IMR-90 (cell line): ENCODE measurements around the gene PRPF40A. TPM values are rescaled to one million over a fixed set of nuclear protein-coding genes. Genes with fewer than 3 reads are reported as not detected.

Experiments
- ATAC-seq: fragments of 200-7000 bp; cut with Tn5 transposase; 2 replicates; pipeline ENCODE4 v1.9.1; 2020; ENCODE audit warnings: low read depth, mild to moderate bottlenecking, moderate library complexity
- BruUV-seq: library from RNA; stranded (reverse); fragments of 400-500 nt; replicated peaks from 2 replicates; lab custom pipeline; 2021; lab: Mats Ljungman, UMichigan
- CTCF ChIA-PET: fragments of 300-600 bp; formaldehyde crosslinking; extraction: SDS; loops from one replicate; lab custom pipeline; 2021; ENCODE audit warnings: antibody characterized with exemption; lab: Yijun Ruan, JAX
- POLR2A ChIA-PET: fragments of 300-600 bp; sonication (Branson Sonifier 250); formaldehyde crosslinking; loops from one replicate; lab custom pipeline; 2022; ENCODE audit warnings: antibody characterized with exemption; ENCODE audit not compliant: unreplicated experiment; lab: Charles Lee
- DNase-seq: peaks from one replicate; pipeline ENCODE4 v3.0.0; 2013
- H2AFZ ChIP-seq: replicated peaks from 2 replicates; pipeline ENCODE3; 2013; ENCODE audit warnings: low read length, mild to moderate bottlenecking; ENCODE audit not compliant: poor library complexity
- H2AK5ac ChIP-seq: 2 replicates; pipeline ENCODE4 v1.6.1; 2013; ENCODE audit warnings: low read depth, low read length, inconsistent platforms
- H2AK9ac ChIP-seq: replicated peaks from 2 replicates; pipeline ENCODE3; 2013; ENCODE audit warnings: mild to moderate bottlenecking, low read depth, low read length, moderate library complexity; ENCODE audit not compliant: poor library complexity
- H2BK120ac ChIP-seq: 2 replicates; pipeline ENCODE4 v1.6.1; 2013; ENCODE audit warnings: low read depth, low read length, inconsistent platforms
- H2BK15ac ChIP-seq: 3 replicates; pipeline ENCODE4 v1.6.1; 2013; ENCODE audit warnings: low read depth, low read length, inconsistent platforms
- H2BK20ac ChIP-seq: 2 replicates; pipeline ENCODE4 v1.6.1; 2013; ENCODE audit warnings: low read depth, mild to moderate bottlenecking, inconsistent platforms, low read length, moderate library complexity
- H2BK5ac ChIP-seq: 2 replicates; pipeline ENCODE4 v1.6.1; 2013; ENCODE audit warnings: mild to moderate bottlenecking, low read depth, low read length, inconsistent platforms; ENCODE audit not compliant: poor library complexity, severe bottlenecking
- H3K14ac ChIP-seq: replicated peaks from 2 replicates; pipeline ENCODE4 v1.6.1; 2013; ENCODE audit warnings: low read depth, low read length, inconsistent platforms
- H3K18ac ChIP-seq: 2 replicates; pipeline ENCODE4 v1.6.1; 2013; ENCODE audit warnings: low read depth, low read length, control low read depth
- H3K23ac ChIP-seq: 2 replicates; pipeline ENCODE4 v1.6.1; 2013; ENCODE audit warnings: low read depth, low read length, inconsistent platforms
- H3K27ac ChIP-seq: 2 replicates; pipeline ENCODE4 v1.5.1; 2013; ENCODE audit warnings: mild to moderate bottlenecking, control low read depth, low read length; ENCODE audit not compliant: insufficient read depth
- H3K27me3 ChIP-seq: 2 replicates; pipeline ENCODE4 v1.6.1; 2013; ENCODE audit warnings: low read length; ENCODE audit not compliant: control insufficient read depth, insufficient read depth
- H3K36me3 ChIP-seq: 2 replicates; pipeline ENCODE4 v1.6.1; 2013; ENCODE audit warnings: low read length, mixed read lengths; ENCODE audit not compliant: control insufficient read depth, insufficient read depth
- H3K4ac ChIP-seq: 2 replicates; pipeline ENCODE4 v1.6.1; 2013; ENCODE audit warnings: low read depth, low read length, inconsistent platforms
- H3K4me1 ChIP-seq: 2 replicates; pipeline ENCODE4 v1.6.1; 2013; ENCODE audit warnings: low read length, mixed read lengths; ENCODE audit not compliant: control insufficient read depth, insufficient read depth
- H3K4me2 ChIP-seq: 2 replicates; pipeline ENCODE4 v1.6.1; 2013; ENCODE audit warnings: low read depth, mild to moderate bottlenecking, control low read depth, low read length, moderate library complexity
- H3K4me3 ChIP-seq: 2 replicates; pipeline ENCODE4 v1.5.1; 2013; ENCODE audit warnings: low read depth, mild to moderate bottlenecking, control low read depth, low read length, moderate library complexity; ENCODE audit not compliant: insufficient read depth
- H3K56ac ChIP-seq: 2 replicates; pipeline ENCODE4 v1.6.1; 2013; ENCODE audit warnings: low read length, inconsistent platforms; ENCODE audit not compliant: insufficient read depth; ENCODE audit errors: extremely low read depth
- H3K79me1 ChIP-seq, 2 experiments: 2 replicates each; pipeline ENCODE4 v1.6.1; 2013; ENCODE audit warnings: low read length in 2 of 2, inconsistent platforms in 1 of 2, low read depth in 1 of 2
- H3K9ac ChIP-seq: 2 replicates; pipeline ENCODE4 v1.6.1; 2013; ENCODE audit warnings: low read depth, low read length, control low read depth
- H3K9me1 ChIP-seq: 2 replicates; pipeline ENCODE4 v1.6.1; 2013; ENCODE audit warnings: low read length, inconsistent platforms; ENCODE audit not compliant: insufficient read depth
- H3K9me3 ChIP-seq: 2 replicates; pipeline ENCODE4 v1.6.1; 2013; ENCODE audit warnings: low read length; ENCODE audit not compliant: control insufficient read depth, insufficient read depth
- H4K20me1 ChIP-seq: 2 replicates; pipeline ENCODE4 v1.6.1; 2013; ENCODE audit warnings: low read length, inconsistent platforms; ENCODE audit not compliant: insufficient read depth
- H4K5ac ChIP-seq: 2 replicates; pipeline ENCODE4 v1.6.1; 2013; ENCODE audit warnings: mild to moderate bottlenecking, low read depth, low read length, control low read depth
- H4K8ac ChIP-seq, 2 experiments: 2 replicates each; pipeline ENCODE4 v1.6.1; 2013; ENCODE audit warnings: low read depth in 2 of 2, low read length in 2 of 2, control low read depth in 1 of 2, inconsistent platforms in 1 of 2
- H4K91ac ChIP-seq: 2 replicates; pipeline ENCODE4 v1.6.1; 2013; ENCODE audit warnings: low read depth, low read length, inconsistent platforms; ENCODE audit not compliant: insufficient read depth
- BHLHE40 ChIP-seq: fragments of 150-350 bp; IDR thresholded peaks from 2 replicates; pipeline ENCODE4 v1.6.1; 2016; ENCODE audit warnings: mild to moderate bottlenecking, low read depth, low read length
- CEBPB ChIP-seq: IDR thresholded peaks from 2 replicates; pipeline ENCODE4 v1.6.1; 2012; ENCODE audit warnings: low read depth, low read length, improper control_type of control experiment
- CTCF ChIP-seq: conservative IDR thresholded peaks from 2 replicates; pipeline ENCODE4 v1.5.1; 2012; ENCODE audit warnings: mild to moderate bottlenecking, low read depth, low read length, improper control_type of control experiment
- FOS ChIP-seq: fragments of 150-350 bp; IDR thresholded peaks from 2 replicates; pipeline ENCODE4 v1.6.1; 2016; ENCODE audit warnings: low read depth, low read length
- MAFK ChIP-seq: IDR thresholded peaks from 2 replicates; pipeline ENCODE4 v1.6.1; 2012; ENCODE audit warnings: low read depth, low read length, improper control_type of control experiment
- MXI1 ChIP-seq: IDR thresholded peaks from 2 replicates; pipeline ENCODE4 v1.6.1; 2012; ENCODE audit warnings: low read depth, mild to moderate bottlenecking, low read length, moderate library complexity, borderline replicate concordance
- NFE2L2 ChIP-seq: fragments of 150-350 bp; IDR thresholded peaks from 2 replicates; pipeline ENCODE4 v1.6.1; 2016; ENCODE audit warnings: low read depth, mild to moderate bottlenecking, low read length
- RAD21 ChIP-seq: IDR thresholded peaks from 2 replicates; pipeline ENCODE4 v1.6.1; 2012; ENCODE audit warnings: low read length, improper control_type of control experiment
- RCOR1 ChIP-seq: IDR thresholded peaks from 2 replicates; pipeline ENCODE4 v1.6.1; 2012; ENCODE audit warnings: mild to moderate bottlenecking, low read length, improper control_type of control experiment; ENCODE audit not compliant: insufficient replicate concordance
- RFX5 ChIP-seq: IDR thresholded peaks from 2 replicates; pipeline ENCODE4 v1.8.0; 2012; ENCODE audit warnings: low read depth, mild to moderate bottlenecking, low read length, moderate library complexity
- SMC3 ChIP-seq: fragments of 150-350 bp; IDR thresholded peaks from 2 replicates; pipeline ENCODE4 v1.6.1; 2016; ENCODE audit warnings: low read depth, mild to moderate bottlenecking, antibody characterized with exemption, low read length, moderate library complexity
- USF2 ChIP-seq: fragments of 150-350 bp; IDR thresholded peaks from 2 replicates; pipeline ENCODE4 v1.6.1; 2017; ENCODE audit warnings: mild to moderate bottlenecking, antibody characterized with exemption, low read length, low read depth
- WGBS, 2 experiments: methylation state at CpG; one replicate each; pipeline versions ENCODE4 v1.1.5 to v1.1.7; 2013; ENCODE audit warnings: missing lambda C conversion rate in 2 of 2; ENCODE audit not compliant: insufficient read length in 1 of 2; ENCODE audit errors: extremely low coverage in 2 of 2; 5-methylcytosine and 5-hydroxymethylcytosine counted together
- dilution Hi-C: fragments of 300-500 bp; cut with HindIII; formaldehyde crosslinking; loops from one replicate; pipeline ENCODE4 v1.14.3; 2018; ENCODE audit warnings: low sequenced_read_pairs; ENCODE audit not compliant: unreplicated experiment
- in situ Hi-C: fragments of 300-500 bp; cut with MboI; formaldehyde crosslinking; loops from 3 replicates; pipeline ENCODE4 v1.14.3; 2019; ENCODE audit warnings: low sequenced_read_pairs, inconsistent platforms, mixed read lengths
- intact Hi-C: fragments of 100-400 bp; cut with micrococcal nuclease; formaldehyde crosslinking; loops from 2 replicates; pipeline ENCODE4 v1.10.0; 2022
- polyA plus RNA-seq, 3 experiments: library from polyadenylated mRNA; depleted of rRNA; stranded (reverse); fragments of >200 nt; gene quantifications; 2 replicates each; pipeline ENCODE4 v1.2.3, GENCODE V29; 2012; ENCODE audit warnings: low replicate concordance in 1 of 3
- total RNA-seq: library from RNA; depleted of rRNA; stranded (reverse); fragments of >200 nt; gene quantifications from 2 replicates; pipeline ENCODE4 v1.2.3, GENCODE V29; 2012
- TF ChIP-seq, protein P1 (sequence below): fragments of 150-350 bp; IDR thresholded peaks from 2 replicates; pipeline ENCODE4 v1.6.1; 2016; ENCODE audit warnings: low read depth, mild to moderate bottlenecking, low read length, moderate library complexity, borderline replicate concordance

The PRPF40A gene
- total and polyA plus RNA-seq, 2 of the 4 experiments (the other 2 are of a cell fraction) = 49.1 to 150 TPM

DNA sequence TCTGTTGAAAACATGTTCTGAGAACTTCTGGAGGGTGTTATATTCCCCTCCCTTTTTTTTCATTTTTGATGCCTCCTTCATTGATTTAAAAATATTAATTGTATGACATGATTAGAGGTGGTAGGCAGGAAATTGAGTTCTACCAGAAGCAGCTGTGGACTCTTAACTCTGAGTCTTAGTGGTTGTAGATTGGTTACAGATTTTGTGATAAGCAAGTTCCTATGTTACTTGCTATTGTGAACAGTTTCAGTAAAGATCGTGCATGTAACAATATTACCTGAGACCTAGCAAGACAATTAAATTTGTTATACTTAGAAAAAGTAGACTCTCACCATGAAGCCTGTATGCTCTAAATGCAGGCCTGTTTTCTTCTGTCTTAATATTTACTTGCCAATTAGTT is 88.1 kb downstream of the PRPF40A start:
- H2BK5ac ChIP-seq = no peak overlapping the region
- H3K79me1 ChIP-seq = no peaks in the 10 kb centered on the region
- ChIA-PET POLR2A (no interaction called here), CTCF (no interaction called here)
- no peak overlapping the region for H2BK20ac ChIP-seq
- intact Hi-C loops = loop anchor here (10.0 kb wide), 1 partner anchor 74 kb away; no protein-coding TSS in a partner anchor
- no peak overlapping the region for H4K91ac ChIP-seq
- no peak overlapping the region for H2AK5ac ChIP-seq
- H3K23ac ChIP-seq = no peak overlapping the region
- in situ Hi-C loops = loop anchor here (5.0 to 10.0 kb wide), 2 partner anchors 294 to 437 kb away; partner anchors contain the start of gene FMNL2
- no TSS peak for BruUV-seq
- H2BK120ac ChIP-seq = no peak overlapping the region
- no peak overlapping the region for H3K4me2 ChIP-seq
- no peak overlapping the region for H3K14ac ChIP-seq
- no peak overlapping the region for H4K8ac ChIP-seq
- peaks cover 7% of the 10 kb centered on the region for H3K36me3 ChIP-seq
- no peak overlapping the region for H2AFZ ChIP-seq
- dilution Hi-C loops = loop anchor here (25.0 kb wide), 1 partner anchor 442 kb away; the partner anchor contains the start of gene STAM2
- H2AK9ac ChIP-seq = no peak overlapping the region
- no peak overlapping the region for H4K5ac ChIP-seq
- no peak overlapping the region for H3K9ac ChIP-seq
- H3K4me1 ChIP-seq = no peaks in the 10 kb centered on the region
- no peak overlapping the region for H3K27ac ChIP-seq
- no peak overlapping the region for H3K4ac ChIP-seq
- H3K4me3 ChIP-seq = no peak overlapping the region
- ATAC-seq (no peak), DNase-seq (no peak)
- H3K27me3 ChIP-seq = no peaks in the 10 kb centered on the region
- no CpG with 5 or more reads among the region's 1 CpG for WGBS, 2 experiments
- no peak overlapping the region for H2BK15ac ChIP-seq
- TF ChIP-seq USF2 (no peak), MXI1 (no peak), FOS (no peak), CEBPB (no peak), MAFK (no peak), NFE2L2 (no peak), BHLHE40 (no peak), RAD21 (no peak), RFX5 (no peak), CTCF (no peak), RCOR1 (no peak), SMC3 (no peak)
- TF ChIP-seq, protein P1, sequence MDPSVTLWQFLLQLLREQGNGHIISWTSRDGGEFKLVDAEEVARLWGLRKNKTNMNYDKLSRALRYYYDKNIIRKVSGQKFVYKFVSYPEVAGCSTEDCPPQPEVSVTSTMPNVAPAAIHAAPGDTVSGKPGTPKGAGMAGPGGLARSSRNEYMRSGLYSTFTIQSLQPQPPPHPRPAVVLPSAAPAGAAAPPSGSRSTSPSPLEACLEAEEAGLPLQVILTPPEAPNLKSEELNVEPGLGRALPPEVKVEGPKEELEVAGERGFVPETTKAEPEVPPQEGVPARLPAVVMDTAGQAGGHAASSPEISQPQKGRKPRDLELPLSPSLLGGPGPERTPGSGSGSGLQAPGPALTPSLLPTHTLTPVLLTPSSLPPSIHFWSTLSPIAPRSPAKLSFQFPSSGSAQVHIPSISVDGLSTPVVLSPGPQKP = no peak
- no peaks in the 10 kb centered on the region for H3K9me1 ChIP-seq
- H3K18ac ChIP-seq = no peak overlapping the region
- H3K9me3 ChIP-seq = no peaks in the 10 kb centered on the region
- H4K20me1 ChIP-seq = no peaks in the 10 kb centered on the region
- no peak overlapping the region for H3K56ac ChIP-seq
